ENCODE results near the gene USP16. TPM values are rescaled to one million over a fixed set of nuclear protein-coding genes. Genes with fewer than 3 reads are reported as not detected.
"Not testable (repeated sequence)": the region's sequence is repeated elsewhere in the genome, so short reads cannot be mapped to it uniquely, and the experiment has no call there.

USP16 gene
- polyA plus RNA-seq, 6 donors from 2014 or later, result 18.2 to 31.9 (median 23.0) TPM

DNA sequence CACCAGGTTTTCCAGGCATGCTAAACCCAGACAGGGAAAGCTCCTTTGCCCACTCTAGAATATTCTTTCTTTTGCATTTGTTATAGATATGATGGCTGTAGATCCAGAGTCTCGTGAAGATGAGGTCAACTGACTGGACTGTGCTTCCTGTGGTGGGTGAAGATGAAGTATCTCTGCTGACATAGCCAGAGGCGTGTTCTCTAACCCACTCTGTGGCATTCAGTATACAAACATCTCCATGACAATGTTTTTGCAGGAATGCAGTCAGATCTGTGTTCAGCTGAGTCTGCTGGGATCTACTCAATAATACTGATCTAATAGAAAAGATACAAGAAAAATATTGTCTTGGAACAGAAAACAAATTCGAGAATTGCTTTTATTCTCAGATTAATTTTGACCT is 16.7 kb upstream of the USP16 start:
- DNase-seq, result no peak
- no peaks in the 10 kb centered on the region for H3K9me3 Mint-ChIP-seq
- peak overlapping the region in 1 of 6 donors; percentile 16 for H3K27ac Mint-ChIP-seq
- H3K4me3 Mint-ChIP-seq, result no peak overlapping the region
- ATAC-seq (ENCODE audit: low read depth in 2 of 2), result no peak
- H3K27me3 Mint-ChIP-seq, result no peaks in the 10 kb centered on the region
- peaks cover 0 to 8% of the 10 kb centered on the region in 2 donors for H3K36me3 Mint-ChIP-seq
- H3K4me1 Mint-ChIP-seq, result peaks cover 0 to 6% (median 0%) of the 10 kb centered on the region in 3 donors

DNA sequence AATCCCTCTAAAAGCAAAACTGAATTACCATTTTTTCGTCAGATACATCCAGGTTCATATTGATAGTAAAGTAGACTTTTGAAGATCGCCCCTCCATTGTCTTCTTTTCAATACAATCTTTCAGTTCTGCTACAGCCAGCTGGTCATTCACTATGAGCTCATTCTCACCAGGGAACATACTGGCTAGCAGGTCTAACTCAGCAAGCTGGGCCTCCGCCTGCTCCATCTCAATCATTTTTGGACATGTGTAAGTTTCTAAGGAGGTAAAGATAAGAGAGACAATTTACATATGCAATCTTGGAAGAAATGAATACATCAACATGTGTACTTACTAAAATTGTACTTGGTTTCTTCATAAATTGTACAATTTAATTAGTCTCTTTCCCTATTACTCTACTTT is 16.1 kb upstream of the USP16 start:
- DNase-seq (no peak), ATAC-seq (ENCODE audit: low read depth in 2 of 2) (no peak)
- no peak overlapping the region for H3K27ac Mint-ChIP-seq
- no peak overlapping the region for H3K4me3 Mint-ChIP-seq
- peaks cover 0 to 5% (median 0%) of the 10 kb centered on the region in 3 donors for H3K4me1 Mint-ChIP-seq
- H3K36me3 Mint-ChIP-seq, result peaks cover 0 to 8% of the 10 kb centered on the region in 2 donors
- no peaks in the 10 kb centered on the region for H3K27me3 Mint-ChIP-seq
- H3K9me3 Mint-ChIP-seq, result no peaks in the 10 kb centered on the region

DNA sequence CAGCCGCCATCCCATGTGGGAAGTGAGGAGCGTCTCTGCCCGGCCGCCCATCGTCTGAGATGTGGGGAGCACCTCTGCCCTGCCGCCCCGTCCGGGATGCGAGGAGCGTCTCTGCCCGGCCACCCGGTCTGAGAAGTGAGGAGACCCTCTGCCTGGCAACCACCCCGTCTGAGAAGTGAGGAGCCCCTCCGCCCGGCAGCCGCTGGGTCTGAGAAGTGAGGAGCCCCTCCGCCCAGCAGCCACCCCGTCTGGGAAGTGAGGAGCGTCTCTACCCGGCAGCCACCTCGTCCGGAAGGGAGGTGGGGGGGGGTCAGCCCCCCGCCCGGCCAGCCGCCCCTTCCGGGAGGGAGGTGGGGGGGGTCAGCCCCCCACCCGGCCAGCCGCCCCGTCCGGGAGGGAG is 13.2 kb upstream of the USP16 start:
- H3K9me3 Mint-ChIP-seq; ATAC-seq (ENCODE audit: low read depth in 2 of 2); H3K4me1 Mint-ChIP-seq; DNase-seq; H3K27me3 Mint-ChIP-seq; H3K4me3 Mint-ChIP-seq; H3K36me3 Mint-ChIP-seq: not testable (repeated sequence)
- peak overlapping the region in 1 of 6 donors; percentile 15 for H3K27ac Mint-ChIP-seq

DNA sequence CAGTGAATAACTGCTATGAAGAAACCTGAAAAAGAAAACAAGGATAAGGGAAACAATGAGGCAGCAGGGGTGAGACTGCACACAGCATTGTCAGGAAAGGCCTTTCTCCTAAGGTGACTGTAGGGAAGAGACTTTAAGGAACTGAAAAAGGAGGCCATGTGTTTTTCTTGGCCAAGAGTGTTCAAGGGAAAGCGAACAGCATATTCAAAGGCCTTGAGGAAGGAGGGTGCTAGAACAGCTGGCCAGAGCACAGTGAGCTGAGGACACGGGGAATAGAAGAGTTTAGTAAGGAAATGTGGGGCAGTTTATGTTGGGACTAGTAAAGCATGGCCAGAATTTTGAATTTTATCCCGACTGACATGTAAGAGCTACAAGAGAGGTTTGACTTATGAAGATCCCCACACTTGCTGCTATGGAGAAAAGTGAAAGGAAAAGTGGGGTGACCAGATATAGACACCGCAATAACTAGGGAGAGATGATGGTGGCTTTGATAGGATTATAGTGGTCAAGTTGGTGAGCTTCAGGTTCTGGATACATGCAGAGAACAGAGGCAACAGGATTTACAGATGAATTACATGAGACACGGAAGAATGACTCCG is 6.7 kb upstream of the USP16 start:
- H3K36me3 Mint-ChIP-seq, result no peaks in the 10 kb centered on the region
- no peaks in the 10 kb centered on the region for H3K9me3 Mint-ChIP-seq
- peaks cover 12 to 22% (median 15%) of the 10 kb centered on the region in 3 donors for H3K4me1 Mint-ChIP-seq
- peak overlapping the region; percentile 66 to 97 (median 93) for H3K4me3 Mint-ChIP-seq
- H3K27ac Mint-ChIP-seq, result peak overlapping the region; percentile 42 to 99 (median 77)
- DNase-seq (no peak), ATAC-seq (ENCODE audit: low read depth in 2 of 2) (no peak)
- H3K27me3 Mint-ChIP-seq, result no peaks in the 10 kb centered on the region

DNA sequence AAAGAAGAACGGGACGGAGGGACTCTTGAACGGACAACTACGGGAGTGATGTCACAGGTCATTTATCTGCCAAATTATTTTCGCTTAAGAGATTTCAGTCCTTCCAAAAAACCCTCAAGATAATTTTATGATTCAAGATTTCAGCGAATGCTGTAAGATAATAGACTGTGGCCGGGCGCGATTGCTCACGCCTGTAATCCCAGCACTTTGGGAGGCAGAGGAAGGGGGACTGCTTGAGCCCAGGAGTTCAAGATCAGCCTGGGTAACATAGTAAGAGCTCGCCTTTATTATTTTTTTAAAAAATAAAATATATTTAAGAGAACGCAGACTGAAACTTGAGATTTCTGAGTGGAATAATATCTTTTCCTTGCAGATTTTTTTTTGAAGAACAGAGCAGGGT is 5.9 kb upstream of the USP16 start:
- peak overlapping the region; percentile 66 to 97 (median 93) for H3K4me3 Mint-ChIP-seq
- H3K27me3 Mint-ChIP-seq, result no peaks in the 10 kb centered on the region
- H3K27ac Mint-ChIP-seq, result peak overlapping the region in 5 of 6 donors; percentile 71 to 99 (median 97)
- ATAC-seq (ENCODE audit: low read depth in 2 of 2) (no peak), DNase-seq (no peak)
- no peaks in the 10 kb centered on the region for H3K36me3 Mint-ChIP-seq
- peaks cover 12 to 25% (median 15%) of the 10 kb centered on the region in 3 donors for H3K4me1 Mint-ChIP-seq
- H3K9me3 Mint-ChIP-seq, result no peaks in the 10 kb centered on the region

DNA sequence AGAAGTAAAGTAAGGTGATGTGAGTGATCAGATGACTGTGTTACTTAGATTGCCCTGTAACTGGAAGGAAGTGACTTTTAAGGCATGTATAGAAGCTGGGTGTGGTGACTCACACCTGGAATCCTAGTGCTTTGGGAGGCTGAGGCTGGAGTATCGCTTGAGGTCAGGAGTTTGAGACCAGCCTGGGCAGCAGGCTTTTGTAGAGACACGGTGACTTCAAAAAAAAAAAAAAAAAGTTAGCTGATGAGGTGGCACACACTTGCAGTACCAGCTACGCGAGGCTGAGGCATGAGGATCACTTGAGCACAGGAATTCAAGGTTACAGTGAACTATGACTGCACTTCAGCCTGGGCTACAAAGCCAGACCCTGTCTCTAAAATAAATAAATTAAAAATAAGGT is 2.3 kb upstream of the USP16 start:
- no peak for DNase-seq
- H3K4me1 Mint-ChIP-seq, result peaks cover 32 to 53% (median 36%) of the 10 kb centered on the region in 3 donors

DNA sequence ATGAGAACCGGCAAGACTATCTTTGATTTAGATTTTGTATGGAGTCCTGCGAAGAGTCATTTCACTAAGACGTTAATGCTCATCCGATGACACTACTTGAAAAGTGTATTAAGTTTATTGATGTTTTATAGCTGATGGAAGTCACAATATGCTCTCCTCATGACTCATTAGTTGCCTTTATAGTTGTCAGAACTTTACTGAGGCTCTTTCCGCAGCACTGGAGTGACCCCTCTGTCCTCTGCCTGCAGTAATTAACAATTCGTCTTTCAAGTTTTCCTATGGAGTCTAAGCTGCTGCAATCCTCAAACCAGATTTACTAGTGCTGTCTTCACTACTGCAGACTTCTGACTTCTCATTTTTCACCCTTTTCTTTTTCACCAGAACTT is 853 bp downstream of the USP16 start:
- peak overlapping the region; percentile 91 to 100 (median 98) for H3K4me3 Mint-ChIP-seq
- DNase-seq, result no peak
- H3K4me1 Mint-ChIP-seq, result peaks cover 20 to 36% (median 22%) of the 10 kb centered on the region in 3 donors
- no peak for ATAC-seq (ENCODE audit: low read depth in 2 of 2)
- no peaks in the 10 kb centered on the region for H3K27me3 Mint-ChIP-seq
- H3K27ac Mint-ChIP-seq, result peak overlapping the region; percentile 98 to 100 (median 99)
- H3K36me3 Mint-ChIP-seq, result peaks cover 0 to 5% of the 10 kb centered on the region in 2 donors
- no peaks in the 10 kb centered on the region for H3K9me3 Mint-ChIP-seq

More for the DNA sequence above, 2.3 kb upstream of the USP16 start:
- H3K9me3 Mint-ChIP-seq, result no peaks in the 10 kb centered on the region
- no peaks in the 10 kb centered on the region for H3K27me3 Mint-ChIP-seq
- H3K36me3 Mint-ChIP-seq, result no peaks in the 10 kb centered on the region
- peak overlapping the region in 5 of 8 donors; percentile 13 to 82 (median 34) for H3K4me3 Mint-ChIP-seq
- H3K27ac Mint-ChIP-seq, result peak overlapping the region in 4 of 6 donors; percentile 26 to 57 (median 46)
- no peak for ATAC-seq (ENCODE audit: low read depth in 2 of 2)

DNA sequence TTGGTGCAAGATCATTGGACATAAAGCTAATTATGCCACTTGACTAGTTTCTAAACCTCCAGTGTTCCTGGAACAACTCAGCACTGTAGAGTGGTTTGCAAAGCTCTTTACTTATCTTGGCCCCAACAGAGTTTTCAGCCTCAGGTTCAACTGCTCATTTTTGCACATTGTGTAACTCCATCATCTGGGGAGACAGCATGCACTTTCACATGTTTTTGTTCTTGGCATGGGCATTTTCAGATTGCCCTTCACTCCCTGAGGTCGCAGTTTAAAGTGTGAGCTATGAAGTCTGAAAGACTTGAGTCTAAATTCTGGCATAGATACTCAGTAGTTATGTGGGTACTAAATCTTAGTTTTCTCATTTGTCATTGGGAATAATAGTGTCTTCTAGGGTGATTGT is 5.1 kb downstream of the USP16 start:
- H3K27me3 Mint-ChIP-seq, result no peaks in the 10 kb centered on the region

DNA sequence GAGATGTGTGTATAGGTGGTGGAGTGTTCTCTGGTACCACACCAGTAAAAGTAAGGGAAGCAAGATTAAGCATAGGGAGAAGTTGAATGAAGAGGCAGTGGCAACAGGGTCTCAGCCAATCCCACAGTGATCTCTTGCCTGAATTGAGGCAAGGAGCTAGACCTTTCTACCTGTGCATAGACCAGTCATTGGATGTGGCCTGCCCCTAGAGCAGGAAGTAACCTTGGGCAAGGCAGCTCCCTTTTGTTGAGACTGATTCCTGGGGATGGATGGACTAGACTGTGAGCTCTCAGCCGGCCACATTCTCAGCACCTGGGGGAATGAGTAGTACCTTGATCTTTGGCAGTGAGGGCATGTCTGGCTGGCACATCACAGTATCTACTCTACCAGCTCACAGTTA is 6.4 kb downstream of the USP16 start:
- H3K27ac Mint-ChIP-seq, result peak overlapping the region in 2 of 6 donors; percentile 54 to 69
- no peaks in the 10 kb centered on the region for H3K9me3 Mint-ChIP-seq
- peaks cover 16 to 29% (median 20%) of the 10 kb centered on the region in 3 donors for H3K4me1 Mint-ChIP-seq
- H3K4me3 Mint-ChIP-seq, result no peak overlapping the region
- ATAC-seq (ENCODE audit: low read depth in 2 of 2) (no peak), DNase-seq (no peak)
- H3K27me3 Mint-ChIP-seq, result no peaks in the 10 kb centered on the region
- H3K36me3 Mint-ChIP-seq, result peaks cover 17 to 27% of the 10 kb centered on the region in 2 donors

More for the DNA sequence above, 5.1 kb downstream of the USP16 start:
- Mint-ChIP-seq H3K9me3 (no peaks in the 10 kb centered on the region), H3K4me1 (peaks cover 29 to 36% (median 34%) of the 10 kb centered on the region in 3 donors), H3K4me3 (peak overlapping the region in 1 of 8 donors; percentile 3), H3K27ac (no peak overlapping the region), H3K36me3 (peaks cover 16 to 22% of the 10 kb centered on the region in 2 donors)
- ATAC-seq (ENCODE audit: low read depth in 2 of 2) (no peak), DNase-seq (no peak)

DNA sequence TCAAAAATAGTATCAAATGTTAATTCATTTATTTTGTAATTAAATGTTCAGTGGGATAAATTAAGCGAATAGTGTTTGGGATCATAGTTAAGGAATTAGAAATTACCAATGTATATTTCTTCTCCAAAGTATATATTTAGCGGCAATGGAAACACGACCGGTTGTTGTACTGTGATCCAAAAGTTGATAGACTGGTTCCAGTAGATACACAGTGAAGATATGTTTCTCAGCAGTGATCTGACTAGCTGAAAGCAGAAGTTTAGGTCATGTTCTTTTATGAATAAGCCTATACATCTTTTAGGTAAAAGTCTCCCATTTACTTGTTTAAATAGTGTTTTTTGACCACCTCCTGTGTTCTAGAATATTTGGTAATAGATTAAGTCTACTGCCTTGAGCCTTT is 8.8 kb downstream of the USP16 start:
- Mint-ChIP-seq H3K4me1 (peaks cover 9 to 21% (median 12%) of the 10 kb centered on the region in 3 donors), H3K4me3 (no peak overlapping the region), H3K27ac (peak overlapping the region in 2 of 6 donors; percentile 11 to 79), H3K36me3 (peaks cover 22 to 30% of the 10 kb centered on the region in 2 donors), H3K9me3 (no peaks in the 10 kb centered on the region), H3K27me3 (no peaks in the 10 kb centered on the region)
- ATAC-seq (ENCODE audit: low read depth in 2 of 2), result no peak
- no peak for DNase-seq

DNA sequence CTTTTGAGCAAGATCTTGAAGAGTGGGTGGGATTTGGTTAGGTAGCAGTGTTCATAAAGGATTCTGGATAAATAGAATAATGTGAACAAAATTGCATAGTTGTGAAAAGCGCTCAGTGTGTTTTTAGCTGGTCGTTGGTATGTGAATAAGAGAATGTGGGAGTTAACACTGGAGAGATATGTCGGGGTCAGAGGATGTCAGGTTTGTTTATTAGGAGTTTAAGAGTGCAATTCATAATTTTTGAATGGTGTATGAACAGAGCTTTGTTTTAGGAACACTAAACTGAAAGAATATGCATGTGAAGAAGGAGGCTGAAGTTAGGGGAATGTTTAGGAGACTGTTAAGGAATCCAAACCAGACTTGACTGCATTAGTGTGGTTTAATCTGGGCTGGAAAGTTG is 9.4 kb downstream of the USP16 start:
- ATAC-seq (ENCODE audit: low read depth in 2 of 2) (no peak), DNase-seq (no peak)
- H3K4me1 Mint-ChIP-seq, result peaks cover 9 to 21% (median 12%) of the 10 kb centered on the region in 3 donors
- H3K4me3 Mint-ChIP-seq, result no peak overlapping the region
- H3K27ac Mint-ChIP-seq, result peak overlapping the region in 5 of 6 donors; percentile 11 to 79 (median 17)
- H3K9me3 Mint-ChIP-seq, result no peaks in the 10 kb centered on the region
- no peaks in the 10 kb centered on the region for H3K27me3 Mint-ChIP-seq
- peaks cover 22 to 30% of the 10 kb centered on the region in 2 donors for H3K36me3 Mint-ChIP-seq

DNA sequence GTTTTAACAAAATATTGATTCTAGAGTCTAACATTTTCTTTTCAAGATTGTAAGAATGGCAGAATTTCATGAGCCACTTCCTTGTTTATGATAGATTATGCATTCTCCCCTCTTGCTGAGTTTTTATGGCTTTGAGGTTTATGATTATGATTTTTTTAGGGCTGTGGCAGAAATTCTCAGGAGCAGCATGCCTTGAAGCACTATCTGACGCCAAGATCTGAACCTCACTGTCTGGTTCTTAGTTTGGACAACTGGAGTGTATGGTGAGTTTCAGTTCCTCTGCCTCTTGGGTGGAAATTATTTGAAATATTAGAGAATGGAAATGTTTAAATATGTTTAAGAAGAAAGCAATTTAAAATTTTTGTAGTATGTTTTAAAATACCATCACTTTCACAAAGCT is 10.2 kb downstream of the USP16 start:
- H3K27ac Mint-ChIP-seq, result peak overlapping the region in 1 of 6 donors; percentile 7

DNA sequence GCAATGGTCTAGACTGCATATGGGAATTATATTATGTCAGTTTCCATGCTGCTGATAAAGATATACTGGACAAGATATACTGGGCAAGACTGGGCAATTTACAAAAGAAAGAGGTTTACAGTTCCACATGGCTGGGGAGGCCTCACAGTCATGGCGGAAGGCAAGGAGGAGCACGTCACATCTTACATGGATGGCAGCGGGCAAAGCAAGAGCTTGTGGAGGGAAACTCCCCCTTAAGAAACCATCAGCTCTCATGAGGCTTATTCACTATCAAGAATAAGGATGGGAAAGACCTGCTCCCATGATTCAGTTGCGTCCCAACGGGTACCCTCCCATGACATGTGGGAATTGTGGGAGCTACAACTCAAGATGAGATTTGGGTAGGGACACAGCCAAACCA is 27.8 kb downstream of the USP16 start:
- Mint-ChIP-seq H3K4me1 (no peaks in the 10 kb centered on the region), H3K9me3 (no peaks in the 10 kb centered on the region), H3K36me3 (peaks cover 0 to 11% of the 10 kb centered on the region in 2 donors), H3K27ac (no peak overlapping the region), H3K27me3 (no peaks in the 10 kb centered on the region), H3K4me3 (no peak overlapping the region)
- DNase-seq (no peak), ATAC-seq (ENCODE audit: low read depth in 2 of 2) (no peak)

More for the DNA sequence above, 10.2 kb downstream of the USP16 start:
- DNase-seq, result no peak
- Mint-ChIP-seq H3K27me3 (no peaks in the 10 kb centered on the region), H3K36me3 (peaks cover 22 to 28% of the 10 kb centered on the region in 2 donors), H3K4me3 (no peak overlapping the region), H3K4me1 (peaks cover 9 to 17% (median 12%) of the 10 kb centered on the region in 3 donors), H3K9me3 (no peaks in the 10 kb centered on the region)
- no peak for ATAC-seq (ENCODE audit: low read depth in 2 of 2)

DNA sequence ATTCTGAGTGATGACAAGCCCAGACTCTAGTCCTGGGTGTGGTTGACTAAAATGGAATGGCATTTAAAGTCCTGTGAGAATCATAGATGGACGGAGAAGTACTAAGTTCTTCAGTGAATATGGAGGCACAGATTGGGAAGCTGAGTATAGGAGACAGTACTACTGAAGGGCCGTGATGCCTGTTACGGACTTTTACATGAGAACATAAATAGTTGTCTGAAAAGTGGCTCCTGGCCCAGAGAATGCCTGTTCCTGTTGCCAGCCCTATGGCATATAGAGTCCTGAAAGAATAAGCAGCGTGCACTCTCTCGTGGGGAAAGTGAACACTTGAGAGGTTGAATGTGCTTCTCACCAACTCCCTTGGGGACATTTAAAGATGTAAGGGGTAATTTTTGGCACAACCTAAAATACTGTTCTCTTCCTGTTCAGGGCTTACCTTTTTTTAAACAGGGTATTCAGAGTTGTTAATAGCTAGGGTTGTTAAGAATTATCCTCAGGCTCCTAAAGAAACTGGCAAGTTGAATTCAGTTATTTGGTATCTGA is 28.6 kb downstream of the USP16 start:
- no peaks in the 10 kb centered on the region for H3K9me3 Mint-ChIP-seq
- DNase-seq (no peak), ATAC-seq (ENCODE audit: low read depth in 2 of 2) (no peak)
- H3K27me3 Mint-ChIP-seq, result no peaks in the 10 kb centered on the region
- H3K27ac Mint-ChIP-seq, result peak overlapping the region in 2 of 6 donors; percentile 37 to 55
- H3K4me3 Mint-ChIP-seq, result peak overlapping the region in 1 of 8 donors; percentile 29
- H3K36me3 Mint-ChIP-seq, result peaks cover 0 to 11% of the 10 kb centered on the region in 2 donors
- no peaks in the 10 kb centered on the region for H3K4me1 Mint-ChIP-seq
